Aorta (tissue), 5 donors: Measurements from ENCODE around the gene HDAC7. TPM values are rescaled to one million over a fixed set of nuclear protein-coding genes. Genes with fewer than 3 reads are reported as not detected.

Experiments
- ATAC-seq: fragments of 200-7000 bp; cut with Tn5 transposase; one replicate; pipeline ENCODE4 v1.9.1; 2022; ENCODE audit warnings: moderate library complexity; ENCODE audit not compliant: low FRiP score
- DNase-seq, 2 donors: peaks; one replicate each; pipeline ENCODE4 v3.0.0-alpha.2; 2020
- H3K27ac ChIP-seq, 2 donors: one replicate each; pipeline ENCODE4 v1.5.1; 2013; ENCODE audit warnings: low read length in 2 of 2, mild to moderate bottlenecking in 2 of 2, moderate library complexity in 2 of 2, control low read depth in 1 of 2, inconsistent platforms in 1 of 2, low read depth in 1 of 2
- H3K27me3 ChIP-seq, 2 donors: one replicate each; pipeline ENCODE4 v1.6.1; 2013; ENCODE audit warnings: control low read depth in 1 of 2, low read length in 1 of 2, mild to moderate bottlenecking in 1 of 2, moderate library complexity in 1 of 2; ENCODE audit not compliant: insufficient read depth in 2 of 2, control insufficient read depth in 1 of 2
- H3K36me3 ChIP-seq, 2 donors: one replicate each; pipeline ENCODE4 v1.6.1; 2013; ENCODE audit warnings: control low read depth in 1 of 2, low read length in 1 of 2, mild to moderate bottlenecking in 1 of 2; ENCODE audit not compliant: insufficient read depth in 2 of 2, control insufficient read depth in 1 of 2
- H3K4me1 ChIP-seq, 2 donors: one replicate each; pipeline ENCODE4 v1.6.1; 2013; ENCODE audit warnings: low read length in 2 of 2, control low read depth in 1 of 2, mild to moderate bottlenecking in 1 of 2, moderate library complexity in 1 of 2; ENCODE audit not compliant: insufficient read depth in 2 of 2, control insufficient read depth in 1 of 2
- H3K4me3 ChIP-seq, 2 donors: one replicate each; pipeline ENCODE4 v1.5.1; 2013; ENCODE audit warnings: low read length in 2 of 2, control low read depth in 1 of 2, mild to moderate bottlenecking in 1 of 2
- H3K9me3 ChIP-seq: one replicate; pipeline ENCODE4 v1.6.1; 2013; ENCODE audit warnings: mild to moderate bottlenecking, low read length; ENCODE audit not compliant: control insufficient read depth
- WGBS, 2 donors: extraction: QIAGEN DNeasy Blood & Tissue Kit; methylation state at CpG; one replicate each; pipeline ENCODE4 v1.1.7; 2013; 5-methylcytosine and 5-hydroxymethylcytosine counted together
- intact Hi-C, 2 donors: fragments of 100-400 bp; cut with DNase I; formaldehyde crosslinking; loops; one replicate each; pipeline versions ENCODE4 v1.14.2 to v1.15.0; 2022
- polyA plus RNA-seq, 2 donors: library from polyadenylated mRNA; stranded (reverse); fragments of 200-250 nt; gene quantifications; one replicate each; pipeline ENCODE4 v1.2.3, GENCODE V29; 2013
- total RNA-seq, 2 donors: library from RNA; stranded (reverse); fragmentation: NEBNext Ultra II Directional; extraction: Animal tissue kit (Norgen Biotek cat#: 25700); gene quantifications; one replicate each; pipeline ENCODE4 v1.2.1, GENCODE V29; 2021
- donor health status: healthy with polysubstance abuse.
- donor health status: Bipolar disorder and iron deficiency.
- donor health status: DM: no; HTN: no; CAD: no.
- donor health status: DM: no; HTN: no; CAD: no.
- donor health status: DM: yes; HTN: yes; CAD: no.

HDAC7 gene
- total and polyA plus RNA-seq, 4 donors, result 17.0 to 192 (median 119) TPM

DNA sequence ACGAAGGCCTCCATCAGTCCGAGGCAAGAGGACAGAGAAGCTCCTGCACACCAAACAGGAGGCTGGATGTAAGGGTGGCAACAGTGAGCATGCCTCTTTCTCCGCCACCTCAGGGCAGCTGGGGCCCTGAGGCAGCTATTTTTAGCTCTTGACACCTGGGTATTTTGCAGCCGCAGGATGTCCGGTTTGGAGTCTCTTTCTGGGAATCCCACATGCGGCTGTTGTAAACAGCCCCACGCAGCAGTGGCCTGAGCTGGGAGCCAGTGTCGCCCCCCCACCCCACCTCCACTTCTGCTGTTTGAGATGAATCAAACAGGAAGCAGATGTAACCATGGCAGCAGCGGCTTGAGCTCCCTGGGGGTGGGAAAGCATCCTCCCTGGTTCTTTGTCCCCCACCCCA, 11.7 kb downstream of the HDAC7 start:
- ATAC-seq, result no peak
- no peak overlapping the region for H3K4me3 ChIP-seq
- intact Hi-C loops, result no loop called here
- DNase-seq, result peak; percentile 83 to 87
- H3K27ac ChIP-seq, result peak overlapping the region; percentile 24 to 41
- peaks cover 7 to 15% of the 10 kb centered on the region in 2 donors for H3K4me1 ChIP-seq
- WGBS, 2 donors, result 6% methylated on average over 9 of the region's 9 CpGs
- H3K36me3 ChIP-seq, result no peaks in the 10 kb centered on the region
- no peaks in the 10 kb centered on the region for H3K9me3 ChIP-seq
- no peaks in the 10 kb centered on the region for H3K27me3 ChIP-seq

DNA sequence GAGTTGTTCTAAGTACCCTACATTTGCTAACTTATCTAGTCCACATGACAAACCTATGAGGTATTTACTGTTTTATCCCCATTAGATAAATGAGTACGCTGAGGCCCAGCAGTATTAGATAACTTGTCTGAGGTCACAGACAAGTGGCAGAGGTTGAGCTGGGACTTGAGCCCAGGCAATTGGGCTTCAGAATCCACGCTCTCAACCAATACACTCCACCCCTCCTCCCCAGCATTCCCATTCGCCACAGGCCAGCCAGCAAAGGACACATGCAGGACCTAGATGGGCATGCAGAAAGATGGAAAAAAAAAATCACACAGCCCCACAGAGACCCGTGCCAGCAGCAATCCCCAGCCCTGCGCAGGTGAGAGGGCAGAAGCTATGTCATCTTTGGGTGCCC, 12.4 kb downstream of the HDAC7 start:
- DNase-seq (no peak), ATAC-seq (no peak)
- H3K9me3 ChIP-seq, result no peaks in the 10 kb centered on the region
- intact Hi-C loops, result loop anchor here in 1 of 2 donors (2.0 kb wide), 1 partner anchor 27 kb away; no protein-coding TSS in a partner anchor
- 19 to 21% methylated on average over 5 of the region's 5 CpGs for WGBS, 2 donors
- H3K4me1 ChIP-seq, result peaks cover 7 to 15% of the 10 kb centered on the region in 2 donors
- no peaks in the 10 kb centered on the region for H3K36me3 ChIP-seq
- no peak overlapping the region for H3K27ac ChIP-seq
- no peak overlapping the region for H3K4me3 ChIP-seq
- H3K27me3 ChIP-seq, result no peaks in the 10 kb centered on the region

DNA sequence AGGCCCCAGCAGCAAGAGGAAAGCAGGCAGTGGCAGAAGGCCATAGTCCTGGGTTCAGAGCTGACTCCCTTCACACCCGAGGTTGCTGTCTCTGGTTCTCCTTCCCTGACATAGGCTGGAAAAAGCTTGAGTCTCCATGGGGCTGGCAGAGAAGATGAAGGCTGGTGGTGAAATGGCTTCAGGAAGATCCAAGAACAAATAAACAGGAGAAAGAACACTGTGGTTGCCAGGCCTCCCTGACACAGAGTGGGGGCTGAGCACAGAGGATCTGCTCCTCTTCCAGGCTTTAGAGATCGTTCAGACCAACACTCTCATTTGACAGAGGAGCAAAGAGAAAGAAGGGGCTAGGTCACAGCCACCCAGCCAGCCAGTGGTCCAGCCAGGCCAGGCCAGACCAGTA, 14.3 kb downstream of the HDAC7 start:
- ATAC-seq (no peak), DNase-seq (no peak)
- no peak overlapping the region for H3K4me3 ChIP-seq
- intact Hi-C loops, result no loop called here
- no peaks in the 10 kb centered on the region for H3K27me3 ChIP-seq
- no peaks in the 10 kb centered on the region for H3K9me3 ChIP-seq
- 8 to 25% methylated on average over 2 of the region's 2 CpGs for WGBS, 2 donors
- H3K36me3 ChIP-seq, result no peaks in the 10 kb centered on the region
- H3K4me1 ChIP-seq, result peaks cover 3 to 21% of the 10 kb centered on the region in 2 donors
- no peak overlapping the region for H3K27ac ChIP-seq

DNA sequence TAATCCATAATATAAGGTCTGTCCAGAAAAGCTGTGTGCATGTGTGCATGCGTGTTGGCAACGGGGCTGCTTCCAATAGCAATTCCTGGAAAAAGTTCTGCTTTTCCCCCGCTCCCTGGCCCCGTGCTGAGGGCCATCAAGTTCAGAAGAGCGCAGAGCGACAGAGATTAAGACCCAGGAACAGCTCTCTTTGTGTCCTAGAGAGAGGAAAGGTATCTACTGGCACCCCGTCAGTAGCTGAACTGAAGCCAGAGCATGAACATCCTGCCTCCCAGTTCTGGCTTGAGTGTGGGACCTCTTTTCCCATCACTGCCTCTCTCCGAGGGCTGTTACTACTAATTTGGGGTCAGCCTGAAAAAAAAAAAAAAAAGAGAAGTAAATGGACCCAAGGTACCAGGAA, 15.5 kb downstream of the HDAC7 start:
- no peak overlapping the region for H3K27ac ChIP-seq
- no peak for ATAC-seq
- no peak for DNase-seq
- H3K9me3 ChIP-seq, result no peaks in the 10 kb centered on the region
- H3K27me3 ChIP-seq, result no peaks in the 10 kb centered on the region
- H3K4me3 ChIP-seq, result no peak overlapping the region
- intact Hi-C loops, result loop anchor here in 1 of 2 donors (5.0 kb wide), 1 partner anchor 33 kb away; no protein-coding TSS in a partner anchor
- peaks cover 3 to 19% of the 10 kb centered on the region in 2 donors for H3K4me1 ChIP-seq
- WGBS, 2 donors, result 32 to 40% methylated on average over 8 of the region's 8 CpGs
- no peaks in the 10 kb centered on the region for H3K36me3 ChIP-seq

GRCh38 chr12:47803191-47803875, 16.4 kb downstream of the HDAC7 start:
- H3K36me3 ChIP-seq, result no peaks in the 10 kb centered on the region
- intact Hi-C loops, result loop anchor here in 1 of 2 donors (5.0 kb wide), 1 partner anchor 34 kb away; no protein-coding TSS in a partner anchor
- no peak overlapping the region for H3K27ac ChIP-seq
- ATAC-seq, result no peak
- H3K9me3 ChIP-seq, result no peaks in the 10 kb centered on the region
- H3K27me3 ChIP-seq, result no peaks in the 10 kb centered on the region
- H3K4me3 ChIP-seq, result no peak overlapping the region
- H3K4me1 ChIP-seq, result peaks cover 3 to 11% of the 10 kb centered on the region in 2 donors
- 63 to 65% methylated on average over 12 of the region's 12 CpGs for WGBS, 2 donors
- no peak for DNase-seq

DNA sequence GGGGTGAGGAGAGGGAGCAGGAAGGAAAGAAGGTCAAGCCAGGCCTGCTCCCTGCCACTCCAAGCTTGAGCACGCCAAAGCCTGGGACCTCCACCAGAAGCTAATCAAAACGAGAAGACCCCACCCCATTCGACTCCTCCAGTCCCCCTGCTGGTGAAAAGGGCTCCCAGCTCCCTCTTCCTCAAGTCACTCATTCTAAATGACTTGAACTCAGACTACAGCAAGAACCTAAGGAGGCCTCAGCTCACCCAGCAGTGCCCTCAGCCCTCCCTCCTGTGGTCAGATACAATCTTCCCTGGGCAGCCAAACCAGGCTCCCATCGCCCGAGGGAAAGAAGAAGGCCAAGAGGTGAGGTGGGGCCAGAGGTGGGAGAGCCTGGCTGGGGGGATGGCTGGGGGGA, 17.4 kb downstream of the HDAC7 start:
- H3K27ac ChIP-seq, result peak overlapping the region in 1 of 2 donors; percentile 15
- ATAC-seq, result no peak
- peaks cover 0 to 3% of the 10 kb centered on the region in 2 donors for H3K36me3 ChIP-seq
- no peaks in the 10 kb centered on the region for H3K27me3 ChIP-seq
- H3K4me1 ChIP-seq, result peaks cover 3 to 7% of the 10 kb centered on the region in 2 donors
- DNase-seq, result no peak
- 23 to 25% methylated on average over 5 of the region's 5 CpGs for WGBS, 2 donors
- no peaks in the 10 kb centered on the region for H3K9me3 ChIP-seq
- no peak overlapping the region for H3K4me3 ChIP-seq
- intact Hi-C loops, result loop anchor here in 1 of 2 donors (5.0 kb wide), 1 partner anchor 35 kb away; no protein-coding TSS in a partner anchor

- Histone ChIP-seq H3K27me3 (no peaks in the 10 kb centered on the region), H3K4me3 (no peak overlapping the region), H3K9me3 (no peaks in the 10 kb centered on the region), H3K27ac (peak overlapping the region in 1 of 2 donors; percentile 15), H3K4me1 (peaks cover 3 to 6% of the 10 kb centered on the region in 2 donors), H3K36me3 (peaks cover 0 to 5% of the 10 kb centered on the region in 2 donors)
- ATAC-seq, result no peak
- 31 to 37% methylated on average over 9 of the region's 9 CpGs for WGBS, 2 donors
- no peak for DNase-seq
- intact Hi-C loops, result loop anchor here (2.0 to 5.0 kb wide), 2 partner anchors 35 kb away; no protein-coding TSS in a partner anchor
These were observed 17.8 kb downstream of the HDAC7 start for GRCh38 chr12:47801904-47802246.

GRCh38 chr12:47801170-47801903, 18.4 kb downstream of the HDAC7 start:
- Histone ChIP-seq H3K4me3 (no peak overlapping the region), H3K9me3 (no peaks in the 10 kb centered on the region), H3K4me1 (peaks cover 3 to 6% of the 10 kb centered on the region in 2 donors), H3K36me3 (peaks cover 0 to 7% of the 10 kb centered on the region in 2 donors), H3K27me3 (no peaks in the 10 kb centered on the region), H3K27ac (peak overlapping the region in 1 of 2 donors; percentile 16)
- 39 to 41% methylated on average over 7 of the region's 7 CpGs for WGBS, 2 donors
- intact Hi-C loops, result loop anchor here (2.0 to 5.0 kb wide), 2 partner anchors 35 to 36 kb away; no protein-coding TSS in a partner anchor
- peak; percentile 57 for ATAC-seq
- peak in 1 of 2 donors; percentile 78 for DNase-seq
